Activated CD4-positive, CD25-positive, alpha-beta regulatory T cell treated with anti-CD3 and anti-CD28 coated beads, Interleukin-2, amount 50 U/mL, for 72 hours (primary cell): Measurements from ENCODE around the gene CRELD2.
A peak's percentile ranks its signal among the peaks of the same experiment; 100 is the strongest.
"Not testable (repeated sequence)": the region's sequence is repeated elsewhere in the genome, so short reads cannot be mapped to it uniquely, and the experiment has no call there.

Experiments used
- DNase-seq: peaks from one replicate; pipeline ENCODE4 v3.0.0; 2021

Gene CRELD2

GRCh38 chr22:49933236-49934159 is 15.1 kb downstream of the CRELD2 start:
- DNase-seq, result no peak

DNA sequence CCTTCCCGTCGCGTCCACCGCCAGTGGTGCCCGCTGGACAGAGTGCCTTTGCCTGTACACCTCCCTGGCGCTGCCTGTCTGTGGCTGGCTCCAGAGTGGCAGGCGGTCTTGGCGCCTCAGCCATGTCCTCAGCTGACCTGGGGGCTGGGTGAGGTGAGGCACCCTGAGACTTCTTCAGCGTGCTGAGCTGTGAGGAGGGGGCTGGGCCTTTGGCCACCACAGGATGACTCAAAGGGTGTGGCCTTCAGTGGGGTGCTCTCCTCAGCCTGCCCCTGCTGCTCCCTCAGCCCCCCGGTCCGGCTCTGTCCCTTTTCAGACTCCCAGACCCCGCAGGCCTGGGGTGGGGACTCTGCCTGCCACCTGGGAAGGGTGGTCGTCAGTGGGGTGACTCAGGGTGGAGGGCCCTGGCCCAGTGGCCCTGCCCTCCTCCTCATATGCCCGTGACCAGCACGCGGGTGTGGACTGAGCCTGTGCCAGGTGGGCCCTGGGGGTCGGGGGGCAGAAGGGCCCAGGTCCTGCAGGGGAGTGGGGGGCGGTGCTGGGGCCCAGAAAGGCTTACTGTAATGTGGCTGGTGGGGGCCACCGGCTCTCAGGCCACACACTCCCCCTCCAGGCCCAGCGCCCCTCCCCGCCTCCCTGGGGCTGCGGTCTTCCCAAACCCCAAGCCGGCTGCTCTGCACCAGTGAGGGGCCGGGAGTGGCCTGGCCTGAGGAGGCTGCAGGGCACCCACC is 15.9 kb downstream of the CRELD2 start:
- peak; percentile 49 for DNase-seq

DNA sequence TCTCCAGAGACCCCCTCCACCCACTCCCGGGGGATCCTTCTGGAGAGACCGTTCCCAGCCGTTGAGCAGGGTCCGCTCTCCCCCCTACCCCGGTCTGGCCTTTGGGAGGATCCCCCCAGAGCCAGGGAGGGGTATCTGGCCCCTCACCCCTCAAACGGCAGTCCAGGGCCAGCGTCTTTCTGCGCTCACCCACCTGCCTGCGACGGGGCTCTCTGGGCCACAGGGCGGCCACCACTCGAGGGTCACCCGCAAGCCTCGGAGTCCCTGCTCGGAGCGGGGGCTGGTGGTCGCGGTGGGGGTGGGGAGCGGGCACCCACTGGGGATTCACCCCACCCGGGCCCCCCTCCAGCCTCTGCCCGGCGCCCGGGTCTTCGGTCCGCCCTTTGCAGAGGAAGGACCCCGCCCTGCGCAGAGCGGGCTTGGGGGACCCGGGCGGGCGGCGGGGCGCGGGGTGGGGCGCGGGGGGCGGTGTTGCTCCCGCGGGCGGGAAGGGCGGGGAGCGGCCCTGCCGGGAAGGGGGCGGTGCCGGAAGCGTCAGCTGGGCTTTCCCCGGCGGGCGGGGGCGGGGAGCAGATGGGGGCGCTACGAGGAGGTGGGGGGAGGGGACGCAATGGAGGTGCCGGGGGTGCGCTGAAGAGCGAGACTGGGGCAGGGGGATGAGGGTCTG is 16.6 kb downstream of the CRELD2 start:
- DNase-seq, result peak; percentile 81

- no peak for DNase-seq
These were observed 17.1 kb downstream of the CRELD2 start for GRCh38 chr22:49935561-49935960.

DNA sequence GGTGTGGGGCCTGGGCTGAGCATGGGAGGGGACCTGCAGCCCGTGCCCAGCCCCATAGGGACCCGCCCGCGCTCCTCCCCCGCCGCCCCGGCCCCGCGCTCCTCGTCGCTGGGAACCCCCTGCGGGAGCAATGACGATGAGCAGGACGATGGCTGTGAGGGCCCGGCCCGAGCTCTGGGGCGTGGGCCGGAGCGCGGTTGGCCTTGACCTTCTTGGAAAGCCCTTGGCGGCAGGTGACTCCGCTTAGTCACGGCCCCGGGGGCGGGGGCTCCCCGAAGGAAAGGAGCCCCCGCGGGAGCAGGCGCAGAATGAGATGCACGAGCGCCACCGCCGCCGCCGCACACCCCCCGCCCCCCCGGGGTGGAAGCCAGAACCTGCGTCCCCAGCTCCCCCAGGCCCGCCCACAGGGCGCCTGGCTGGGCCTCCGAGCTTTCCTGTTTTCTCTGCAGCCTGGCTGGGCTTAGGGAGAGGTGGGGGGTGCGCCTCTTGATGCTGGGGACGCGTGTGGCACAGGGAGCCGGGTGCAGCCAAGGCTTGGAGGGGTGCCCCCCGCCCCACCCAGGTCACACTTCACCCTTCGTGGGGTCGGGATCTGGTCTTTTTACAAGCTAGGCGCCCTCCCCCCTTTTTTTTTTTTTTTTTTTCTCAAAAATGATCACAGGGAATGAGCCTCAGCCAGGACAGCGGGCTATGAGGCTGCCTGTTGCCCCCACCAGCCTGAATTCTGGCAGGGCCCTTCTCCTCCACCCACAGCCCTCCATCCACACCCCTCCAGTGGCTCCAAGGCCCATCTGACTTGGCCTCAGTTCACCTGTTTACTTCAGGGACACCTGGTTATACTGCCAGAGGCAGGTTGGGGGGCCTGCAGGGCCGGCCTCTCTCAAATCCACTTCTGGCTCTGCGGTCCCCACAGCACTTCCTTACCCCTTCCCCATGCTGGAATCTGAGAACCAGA is 17.9 kb downstream of the CRELD2 start:
- peak; percentile 95 for DNase-seq

DNA sequence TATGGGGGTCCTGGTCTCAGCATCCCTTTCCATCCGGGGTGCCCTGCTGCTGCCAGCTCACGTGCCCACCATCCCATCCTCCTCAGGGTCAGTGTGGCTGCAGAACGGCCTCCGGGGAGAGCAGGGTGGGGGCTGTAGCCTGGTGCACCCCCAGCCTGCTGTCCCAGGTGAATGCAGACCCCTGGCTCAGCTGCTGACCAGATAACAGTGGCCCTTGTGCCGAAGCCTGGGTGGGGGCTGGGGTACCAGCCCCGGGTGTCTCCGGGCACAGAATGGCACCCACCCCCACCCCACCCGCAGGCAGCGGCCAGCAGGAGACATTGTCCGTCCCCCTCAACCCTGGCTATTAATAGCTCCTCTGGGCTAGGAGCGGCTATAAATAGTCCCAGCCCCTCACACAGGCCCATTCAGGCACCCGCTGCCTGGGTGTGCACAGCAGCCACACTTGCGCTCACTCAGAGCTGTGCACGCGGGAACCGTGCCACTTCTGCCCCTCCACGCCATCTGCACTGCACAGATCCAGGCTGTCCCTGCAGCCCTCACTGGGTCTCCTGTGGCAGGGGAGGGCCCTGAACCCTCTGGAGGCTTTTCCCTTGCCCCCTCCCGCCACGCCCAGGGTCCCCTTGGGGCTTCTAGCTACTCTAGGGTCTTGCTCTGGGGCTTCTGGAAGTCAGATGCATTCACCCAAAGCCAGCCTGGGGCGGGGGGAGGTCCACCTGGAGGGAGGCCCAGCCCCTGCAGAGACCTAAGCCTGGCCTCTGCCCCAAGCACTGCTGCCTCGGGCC is 18.7 kb downstream of the CRELD2 start:
- DNase-seq, result no peak

- DNase-seq, result no peak
These were observed 19.5 kb downstream of the CRELD2 start for GRCh38 chr22:49937758-49938564.

- no peak for DNase-seq
These were observed 20.2 kb downstream of the CRELD2 start for GRCh38 chr22:49938565-49939136.

- DNase-seq, result no peak
These were observed 23.3 kb downstream of the CRELD2 start for GRCh38 chr22:49941507-49942316.

DNA sequence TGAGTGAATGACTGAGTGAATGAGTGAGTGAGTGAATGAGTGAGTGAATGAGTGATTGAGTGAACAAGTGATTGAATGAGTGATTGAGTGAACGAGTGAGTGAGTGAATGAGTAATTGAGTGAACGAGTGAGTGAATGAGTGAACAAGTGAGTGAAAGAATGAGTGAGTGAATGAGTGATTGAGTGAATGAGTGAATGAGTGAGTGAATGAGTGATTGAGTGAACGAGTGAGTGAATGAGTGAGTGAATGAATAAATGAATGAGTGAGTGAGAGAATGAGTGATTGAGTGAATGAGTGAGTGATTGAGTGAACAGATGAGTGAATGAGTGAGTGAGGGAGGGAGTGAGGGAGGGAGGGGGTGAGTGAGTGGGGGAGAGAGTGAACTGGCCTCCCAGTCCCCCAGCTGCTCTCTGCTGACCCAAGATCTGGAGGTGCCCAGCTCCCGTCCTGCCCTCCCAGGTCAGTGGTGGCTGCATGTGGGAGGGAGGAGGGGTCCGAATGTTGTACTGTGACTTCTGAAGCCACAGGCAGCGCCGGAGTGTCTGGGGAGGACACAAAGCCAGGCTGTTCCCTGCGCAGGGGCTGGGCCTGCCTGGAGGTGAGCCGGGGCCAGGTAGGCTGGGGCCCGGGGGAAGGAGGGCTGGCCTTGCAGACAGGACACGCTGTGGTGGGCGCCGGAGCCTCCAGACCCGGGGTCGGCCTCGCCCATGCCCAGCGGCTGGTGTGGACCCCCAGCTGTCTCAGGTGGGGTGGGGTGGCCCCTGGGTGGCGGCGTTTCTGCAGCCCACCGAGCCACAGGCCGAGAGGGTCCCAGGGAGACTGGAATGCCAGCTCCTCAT is 24.4 kb downstream of the CRELD2 start:
- no peak for DNase-seq

DNA sequence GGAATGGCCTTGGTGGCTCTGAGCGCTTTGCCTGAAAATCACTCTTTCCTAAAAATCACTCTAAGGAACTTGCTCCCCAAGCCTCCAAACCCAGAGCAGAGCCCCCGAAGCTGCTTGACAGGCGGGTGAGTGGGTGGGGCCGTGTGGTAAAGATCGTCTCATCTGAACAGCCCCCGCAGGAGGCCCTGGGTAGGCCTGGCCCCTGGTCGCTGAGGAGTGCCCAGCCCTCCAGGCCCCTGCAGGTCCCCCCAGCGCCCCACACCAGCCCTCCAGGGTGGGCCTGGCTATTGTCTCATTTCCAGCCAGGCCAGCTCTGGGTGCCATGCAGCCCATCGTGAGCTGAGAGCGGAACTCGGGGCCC is 25.0 kb downstream of the CRELD2 start:
- DNase-seq, result no peak

DNA sequence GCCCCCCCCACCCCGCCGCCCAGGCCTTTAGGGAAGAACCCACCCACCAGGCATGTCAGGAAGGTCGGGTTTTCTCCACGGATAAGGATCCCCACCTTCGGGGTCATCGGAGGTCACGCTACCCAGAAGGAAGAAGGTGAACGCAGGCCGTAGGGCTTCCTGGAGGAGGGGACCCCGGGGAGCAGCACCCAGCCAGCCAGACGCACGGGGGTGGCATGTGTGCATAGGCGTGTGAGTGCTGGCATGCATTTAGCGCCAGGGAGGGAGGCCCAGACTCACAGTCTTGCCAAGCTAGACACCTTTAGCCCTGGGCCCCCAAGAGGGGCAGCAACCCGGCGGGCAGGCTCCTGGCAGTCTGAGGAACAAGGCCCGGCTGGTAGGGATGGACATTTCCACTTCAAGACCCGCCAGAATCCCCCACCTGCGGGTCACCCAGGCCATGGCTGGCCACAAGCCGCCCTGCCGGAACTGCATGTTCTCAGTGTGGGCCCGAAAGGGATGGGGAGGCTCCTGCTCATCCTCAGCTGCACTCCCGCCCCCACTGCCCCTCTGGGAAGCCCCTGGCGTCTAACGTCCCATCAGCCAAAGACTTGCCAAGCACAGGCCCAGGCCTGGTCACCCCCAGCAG is 25.5 kb downstream of the CRELD2 start:
- no peak for DNase-seq

DNA sequence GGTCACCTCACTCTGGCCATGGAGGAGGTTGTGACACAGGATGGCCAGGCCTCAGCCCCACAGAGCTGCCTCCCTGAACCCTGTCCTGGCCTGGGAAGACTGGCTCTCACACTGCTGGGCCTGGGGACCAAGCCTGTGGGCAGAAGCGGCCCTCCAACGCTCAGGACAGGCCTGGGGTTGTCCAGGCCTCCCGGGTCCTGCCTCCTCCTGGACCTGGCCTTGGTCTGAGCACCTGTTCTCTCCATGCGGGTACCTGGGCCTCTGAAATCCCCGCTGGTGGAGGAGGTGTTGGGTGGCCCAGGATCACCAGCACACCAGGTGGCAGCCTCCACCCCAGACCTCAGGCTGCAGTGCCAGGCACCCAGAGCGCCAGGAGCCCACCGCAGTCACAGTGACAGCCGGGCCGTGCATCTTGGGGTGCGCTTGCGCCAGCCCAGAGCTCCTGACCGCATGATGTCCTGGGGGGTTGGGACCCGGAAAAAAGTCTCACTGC is 26.0 kb downstream of the CRELD2 start:
- no peak for DNase-seq

GRCh38 chr22:49945042-49945794 is 26.8 kb downstream of the CRELD2 start:
- DNase-seq, result not testable (repeated sequence)

DNA sequence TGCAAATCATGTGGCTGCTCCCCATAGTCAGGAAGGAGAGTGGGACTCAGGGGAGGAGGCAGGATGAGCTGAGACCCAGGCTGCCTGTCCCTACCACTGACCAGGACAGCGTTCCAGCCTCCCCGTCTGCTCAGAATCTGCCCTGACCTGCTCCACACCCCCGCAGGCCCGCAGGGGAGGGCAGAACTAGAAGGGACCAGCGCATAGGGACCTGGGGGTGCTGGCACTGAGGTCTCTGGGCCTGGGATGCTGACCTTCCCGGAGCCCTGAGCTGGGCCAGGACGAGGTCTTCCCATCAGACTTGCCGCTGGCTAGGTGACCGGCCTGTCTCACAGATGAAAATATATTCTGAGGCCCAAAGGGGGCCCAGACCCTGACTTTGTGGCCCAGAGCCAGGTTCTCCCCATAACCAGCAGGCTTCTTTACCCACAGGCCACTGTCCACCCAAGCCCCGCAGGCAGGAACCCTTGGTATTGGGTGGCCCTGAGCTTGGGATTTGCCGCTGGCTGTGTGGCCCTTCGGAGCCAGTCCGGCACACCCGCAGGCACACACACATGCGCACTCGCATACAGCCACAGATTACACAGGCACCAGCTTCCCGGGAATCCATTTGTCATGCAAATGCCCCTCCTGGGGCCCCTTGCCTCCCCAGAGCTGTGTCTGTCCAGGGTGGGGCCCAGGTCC is 28.3 kb downstream of the CRELD2 start:
- DNase-seq, result no peak

GRCh38 chr22:49947296-49947622 is 28.8 kb downstream of the CRELD2 start:
- DNase-seq, result no peak
